AG10803 (cell line): ENCODE measurements around the gene TFB2M.
"Not testable (repeated sequence)": the region's sequence is repeated elsewhere in the genome, so short reads cannot be mapped to it uniquely, and the experiment has no call there.

ENCODE experiments used
- DNase-seq: peaks from one replicate; pipeline ENCODE4 v3.0.0; 2010; ENCODE audit warnings: low read depth
- H3K4me3 ChIP-seq: 2 replicates; pipeline ENCODE4 v1.5.1; 2011; ENCODE audit warnings: mild to moderate bottlenecking, low read length, control low read depth
- TF ChIP-seq, protein P1 (sequence below): conservative IDR thresholded peaks from 2 replicates; pipeline ENCODE4 v1.5.1; 2011; ENCODE audit warnings: mild to moderate bottlenecking, low read length, control low read depth, inconsistent platforms

Gene TFB2M

DNA sequence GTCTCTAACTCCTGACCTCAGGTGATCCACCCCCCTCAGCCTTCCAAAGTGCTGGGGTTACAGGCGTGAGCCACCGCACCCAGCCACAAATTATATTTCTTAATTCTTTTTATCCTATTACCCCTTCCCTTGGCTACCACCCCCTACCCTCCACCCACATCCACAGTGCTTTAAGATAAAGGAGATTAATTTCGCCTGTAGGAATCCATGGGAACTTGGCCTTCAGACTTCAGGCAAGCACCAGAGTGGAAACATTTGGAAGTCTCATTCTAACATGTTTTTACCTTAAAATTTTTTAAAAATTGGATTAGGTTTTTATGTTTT is 10.6 kb upstream of the TFB2M start:
- TF ChIP-seq, protein P1, sequence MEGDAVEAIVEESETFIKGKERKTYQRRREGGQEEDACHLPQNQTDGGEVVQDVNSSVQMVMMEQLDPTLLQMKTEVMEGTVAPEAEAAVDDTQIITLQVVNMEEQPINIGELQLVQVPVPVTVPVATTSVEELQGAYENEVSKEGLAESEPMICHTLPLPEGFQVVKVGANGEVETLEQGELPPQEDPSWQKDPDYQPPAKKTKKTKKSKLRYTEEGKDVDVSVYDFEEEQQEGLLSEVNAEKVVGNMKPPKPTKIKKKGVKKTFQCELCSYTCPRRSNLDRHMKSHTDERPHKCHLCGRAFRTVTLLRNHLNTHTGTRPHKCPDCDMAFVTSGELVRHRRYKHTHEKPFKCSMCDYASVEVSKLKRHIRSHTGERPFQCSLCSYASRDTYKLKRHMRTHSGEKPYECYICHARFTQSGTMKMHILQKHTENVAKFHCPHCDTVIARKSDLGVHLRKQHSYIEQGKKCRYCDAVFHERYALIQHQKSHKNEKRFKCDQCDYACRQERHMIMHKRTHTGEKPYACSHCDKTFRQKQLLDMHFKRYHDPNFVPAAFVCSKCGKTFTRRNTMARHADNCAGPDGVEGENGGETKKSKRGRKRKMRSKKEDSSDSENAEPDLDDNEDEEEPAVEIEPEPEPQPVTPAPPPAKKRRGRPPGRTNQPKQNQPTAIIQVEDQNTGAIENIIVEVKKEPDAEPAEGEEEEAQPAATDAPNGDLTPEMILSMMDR: no peak
- DNase-seq: no peak
- H3K4me3 ChIP-seq: no peak overlapping the region

DNA sequence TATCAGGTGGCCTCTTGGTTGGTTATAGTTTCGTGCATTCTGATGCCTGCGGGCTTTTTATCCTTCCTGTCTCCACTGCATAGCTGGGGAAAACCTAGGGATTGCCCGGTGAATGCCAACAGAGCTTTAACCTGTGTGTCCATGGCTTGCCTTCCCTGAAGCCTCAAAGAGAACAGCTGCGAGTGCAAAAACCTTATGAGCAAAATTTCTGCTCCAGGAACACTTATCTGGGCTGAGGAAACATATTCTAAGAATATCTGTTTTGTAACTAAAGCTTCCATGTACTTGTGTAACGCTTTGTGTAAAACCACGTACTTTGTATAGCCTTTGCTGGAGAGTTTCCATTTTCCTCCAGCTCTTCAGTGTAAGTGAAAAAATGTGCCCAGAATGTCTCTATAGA is 7.4 kb upstream of the TFB2M start:
- H3K4me3 ChIP-seq: no peak overlapping the region
- TF ChIP-seq, protein P1: no peak
- no peak for DNase-seq

DNA sequence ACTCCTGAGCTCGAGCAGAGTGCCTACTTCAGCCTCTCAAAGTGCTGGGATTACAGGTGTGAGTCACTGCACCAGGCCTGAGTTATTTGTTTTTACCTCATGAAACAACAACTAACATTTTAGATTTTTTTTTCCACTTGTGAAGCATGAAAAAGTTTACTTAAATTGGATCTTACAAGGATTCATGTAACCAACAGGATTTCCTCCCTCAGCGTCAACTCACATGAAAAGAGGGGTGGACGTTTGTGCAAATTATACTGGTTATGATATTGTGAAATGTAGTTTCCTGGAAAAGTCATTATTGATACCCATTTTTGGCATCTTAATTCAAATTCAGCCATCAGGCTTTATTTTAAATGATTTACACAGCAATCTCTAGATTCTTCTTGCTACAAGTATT is 6.7 kb upstream of the TFB2M start:
- TF ChIP-seq, protein P1: no peak
- H3K4me3 ChIP-seq: no peak overlapping the region

DNA sequence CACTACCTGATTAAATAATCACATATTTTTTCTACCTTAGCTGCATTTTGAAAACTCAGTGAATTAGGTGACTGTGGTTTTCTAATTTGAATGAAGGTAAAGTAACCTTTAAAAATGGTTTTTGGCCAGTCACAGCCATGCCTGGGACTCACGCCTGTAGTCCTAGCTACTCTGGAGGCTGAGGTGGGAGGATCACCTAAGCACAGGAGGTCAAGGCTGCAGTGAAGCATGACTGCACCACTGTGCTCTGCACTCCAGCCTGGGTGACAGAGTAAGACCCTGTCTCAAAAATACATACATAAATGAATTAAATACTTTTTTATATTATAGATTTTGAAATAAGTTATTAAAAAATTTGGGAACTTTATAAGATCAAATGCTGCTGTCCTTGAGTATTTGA is 5.9 kb upstream of the TFB2M start:
- H3K4me3 ChIP-seq: no peak overlapping the region
- no peak for DNase-seq
- TF ChIP-seq, protein P1: no peak

More for the DNA sequence above, 6.7 kb upstream of the TFB2M start:
- DNase-seq: no peak

DNA sequence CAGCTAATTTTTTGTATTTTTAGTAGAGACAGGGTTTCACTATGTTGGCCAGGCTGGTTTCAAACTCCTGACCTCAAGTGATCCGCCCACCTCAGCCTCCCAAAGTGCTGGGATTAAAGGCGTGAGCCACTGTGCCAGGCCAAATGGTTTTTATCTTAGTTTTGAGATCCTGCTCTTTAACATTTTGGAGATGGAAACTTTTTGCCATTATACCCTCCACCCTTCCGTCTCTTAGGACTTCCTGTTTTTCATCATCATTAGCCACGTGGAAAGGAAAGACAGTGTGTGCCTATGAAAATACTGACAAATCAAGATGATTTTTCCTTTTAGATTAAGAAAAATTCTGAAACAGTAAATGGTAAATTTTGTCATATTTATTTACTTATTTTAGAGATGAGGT is 5.2 kb upstream of the TFB2M start:
- DNase-seq: not testable (repeated sequence)

DNA sequence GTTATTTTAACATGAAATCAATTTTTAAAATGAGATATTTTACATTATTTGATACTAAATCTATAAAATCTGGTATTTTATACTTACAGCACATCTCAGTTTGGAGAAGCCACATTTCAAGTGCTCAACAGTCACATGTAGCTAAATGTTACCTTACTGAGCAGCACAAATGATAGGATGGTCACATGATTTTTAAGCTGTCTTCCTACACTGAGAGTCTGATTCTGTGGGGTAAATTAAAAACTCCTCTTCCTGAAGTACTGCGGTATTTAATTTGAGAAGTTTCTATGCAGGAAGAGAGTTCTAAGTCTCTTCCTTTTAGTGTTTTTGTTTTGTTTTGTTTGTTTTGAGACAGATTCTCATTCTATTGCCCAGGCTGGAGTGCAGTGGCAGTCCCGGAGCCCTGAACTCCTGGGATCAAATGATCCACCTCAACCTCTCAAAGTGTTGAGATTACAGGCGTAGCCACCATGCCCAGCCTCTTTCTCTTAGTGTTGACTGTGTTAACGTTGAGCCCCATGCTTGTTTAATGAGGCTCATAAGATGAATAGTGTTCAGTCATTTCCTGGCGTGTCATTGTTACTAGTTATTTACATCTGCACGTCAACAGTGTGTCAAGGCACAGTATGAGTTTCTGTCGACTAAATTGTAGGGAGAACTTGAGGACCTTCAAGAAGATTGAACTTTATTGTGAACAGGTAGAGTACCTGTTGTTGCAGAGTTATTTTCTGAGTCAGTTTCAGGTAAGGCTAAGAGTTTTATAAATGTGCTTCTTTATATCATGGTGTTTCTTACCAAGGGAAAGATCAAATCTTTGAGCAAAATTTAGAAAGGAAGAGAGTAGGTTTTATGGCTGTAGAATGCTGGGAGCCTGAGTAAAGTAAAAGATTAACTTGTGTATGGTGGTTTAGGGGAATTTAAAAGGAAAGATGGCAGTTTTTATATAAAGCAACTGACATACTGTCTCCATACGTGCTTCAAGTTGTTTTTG is 3.5 kb upstream of the TFB2M start:
- peak; percentile 38 for DNase-seq
- peak overlapping the region; percentile 32 for H3K4me3 ChIP-seq
- TF ChIP-seq, protein P1: no peak

More for the DNA sequence above, 5.2 kb upstream of the TFB2M start:
- not testable (repeated sequence) for H3K4me3 ChIP-seq

DNA sequence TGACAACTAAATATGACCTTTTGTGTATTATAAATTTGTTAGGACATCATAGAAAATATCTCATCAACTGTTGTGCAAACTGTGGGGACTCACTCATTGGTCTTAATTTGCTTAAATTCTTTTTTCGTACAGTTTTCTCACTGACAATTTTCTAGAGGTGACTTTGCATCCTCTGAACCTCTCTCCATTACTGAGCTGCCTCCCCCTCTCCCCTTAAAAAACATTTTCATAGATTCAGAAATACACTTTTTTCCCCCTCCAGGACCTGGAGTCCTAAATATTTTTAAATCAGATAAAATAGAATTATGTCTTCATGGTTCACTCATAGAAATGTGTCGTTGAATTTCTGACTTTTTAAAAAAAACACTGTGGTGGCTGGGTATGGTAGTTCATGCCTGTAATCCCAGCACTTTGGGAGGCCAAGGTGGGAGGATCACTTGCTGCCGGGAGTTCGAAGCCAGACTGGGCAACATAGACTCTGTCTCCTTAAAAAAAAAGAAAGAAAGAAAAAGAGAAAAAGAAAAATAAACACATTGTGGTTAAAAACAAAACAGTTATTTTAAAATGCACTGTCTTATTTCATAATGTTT is 1.7 kb upstream of the TFB2M start:
- TF ChIP-seq, protein P1: no peak
- DNase-seq: no peak
- H3K4me3 ChIP-seq: peak overlapping the region; percentile 98
